Mesendoderm (in vitro differentiated cells): Measurements from ENCODE around the gene GHRL.

ENCODE experiments used
- DNase-seq: peaks from one replicate; pipeline ENCODE4 v3.0.0; 2013
- H2AK5ac ChIP-seq: 2 replicates; pipeline ENCODE4 v1.6.1; 2013; ENCODE audit warnings: low read length, inconsistent platforms
- H2BK120ac ChIP-seq: 2 replicates; pipeline ENCODE4 v1.6.1; 2013; ENCODE audit warnings: low read depth, mild to moderate bottlenecking, low read length, moderate library complexity, mixed read lengths
- H2BK15ac ChIP-seq: replicated peaks from 2 replicates; pipeline ENCODE4 v1.6.1; 2013; ENCODE audit warnings: low read depth, mild to moderate bottlenecking, moderate library complexity
- H2BK5ac ChIP-seq: 2 replicates; pipeline ENCODE4 v1.6.1; 2013; ENCODE audit warnings: low read length, inconsistent platforms
- H3K18ac ChIP-seq: 2 replicates; pipeline ENCODE4 v1.6.1; 2013; ENCODE audit warnings: mild to moderate bottlenecking, low read length, mixed read lengths
- H3K23ac ChIP-seq: one replicate; pipeline ENCODE4 v1.6.1; 2013; ENCODE audit warnings: low read length
- H3K27ac ChIP-seq: 2 replicates; pipeline ENCODE4 v1.5.1; 2013; ENCODE audit warnings: low read depth, mild to moderate bottlenecking, inconsistent platforms, low read length, moderate library complexity
- H3K27me3 ChIP-seq: 2 replicates; pipeline ENCODE4 v1.6.1; 2013; ENCODE audit warnings: low read length, control low read depth, mild to moderate bottlenecking, inconsistent platforms; ENCODE audit not compliant: insufficient read depth, poor library complexity
- H3K36me3 ChIP-seq: 2 replicates; pipeline ENCODE4 v1.6.1; 2013; ENCODE audit warnings: low read length, inconsistent platforms; ENCODE audit not compliant: control insufficient read depth, insufficient read depth
- H3K4ac ChIP-seq: one replicate; pipeline ENCODE4 v1.6.1; 2013; ENCODE audit warnings: low read depth, mild to moderate bottlenecking, low read length, moderate library complexity
- H3K4me1 ChIP-seq: 2 replicates; pipeline ENCODE4 v1.6.1; 2013; ENCODE audit warnings: low read depth, low read length, inconsistent platforms; ENCODE audit not compliant: control insufficient read depth
- H3K4me2 ChIP-seq: 2 replicates; pipeline ENCODE4 v1.6.1; 2013; ENCODE audit warnings: low read length
- H3K4me3 ChIP-seq: 2 replicates; pipeline ENCODE4 v1.5.1; 2013; ENCODE audit warnings: mild to moderate bottlenecking, low read length
- H3K56ac ChIP-seq: one replicate; pipeline ENCODE4 v1.6.1; 2013; ENCODE audit warnings: low read length
- H3K79me1 ChIP-seq: 2 replicates; pipeline ENCODE4 v1.6.1; 2013; ENCODE audit warnings: low read length, inconsistent platforms
- H3K79me2 ChIP-seq: 2 replicates; pipeline ENCODE4 v1.6.1; 2013; ENCODE audit warnings: mild to moderate bottlenecking, low read length; ENCODE audit not compliant: control insufficient read depth, insufficient read depth
- H3K9ac ChIP-seq: 2 replicates; pipeline ENCODE4 v1.6.1; 2013; ENCODE audit warnings: low read length, inconsistent platforms
- H4K5ac ChIP-seq: one replicate; pipeline ENCODE4 v1.6.1; 2013; ENCODE audit warnings: low read length
- H4K8ac ChIP-seq: one replicate; pipeline ENCODE4 v1.6.1; 2013; ENCODE audit warnings: low read depth, mild to moderate bottlenecking, control low read depth, low read length, moderate library complexity
- WGBS: extraction: QIAGEN DNeasy Blood & Tissue Kit; methylation state at CpG from one replicate; pipeline ENCODE4 v1.1.7; 2013; ENCODE audit warnings: low lambda C conversion rate, missing lambda C conversion rate; ENCODE audit not compliant: insufficient coverage; ENCODE audit errors: extremely low coverage; 5-methylcytosine and 5-hydroxymethylcytosine counted together

Gene GHRL

DNA sequence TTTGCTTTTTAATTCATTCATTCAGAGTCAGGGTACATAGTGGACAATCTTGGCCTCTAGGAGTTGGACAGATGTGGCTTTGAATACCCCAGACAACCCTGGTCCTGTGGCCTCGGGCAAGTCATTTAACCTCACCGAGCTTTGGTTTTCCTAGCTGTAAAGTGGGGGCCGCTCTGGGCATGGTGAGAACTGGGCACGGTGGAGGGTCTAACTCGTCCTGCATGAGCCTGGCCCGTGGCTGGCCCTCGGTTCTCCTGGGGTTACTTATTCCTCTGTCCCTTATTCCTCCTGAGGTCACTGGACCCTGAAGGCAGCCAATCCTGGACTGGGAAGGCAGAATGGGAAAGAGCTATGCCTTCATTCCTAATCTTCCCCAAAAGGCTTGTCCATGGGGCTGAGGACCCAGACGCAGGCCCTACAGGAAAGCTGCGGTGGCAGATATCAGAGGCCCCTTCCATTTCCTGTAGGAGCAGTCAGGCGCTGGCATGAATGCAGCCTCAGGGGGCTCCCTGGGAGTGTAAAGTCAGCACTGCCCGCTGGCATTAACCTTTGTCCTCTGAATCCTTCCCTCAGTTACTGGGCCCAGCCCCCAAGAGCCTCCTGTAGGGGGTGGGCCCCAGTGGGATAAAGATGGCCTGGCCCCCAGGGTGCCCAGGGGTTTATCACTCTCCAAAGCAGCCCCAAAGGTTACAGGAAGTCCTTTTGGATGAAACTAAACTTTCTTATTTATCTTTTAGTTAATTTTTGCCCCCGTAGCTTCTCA, 46.0 kb upstream of the GHRL start:
- Histone ChIP-seq H3K27ac (no peak overlapping the region), H3K4ac (no peak overlapping the region), H2BK5ac (no peak overlapping the region), H3K27me3 (no peaks in the 10 kb centered on the region), H3K23ac (peak overlapping the region; percentile 87), H3K9ac (no peak overlapping the region), H2AK5ac (no peak overlapping the region), H3K18ac (no peak overlapping the region), H3K56ac (no peak overlapping the region), H3K79me1 (no peaks in the 10 kb centered on the region), H2BK15ac (no peak overlapping the region), H3K4me2 (no peak overlapping the region), H3K4me1 (no peaks in the 10 kb centered on the region), H3K4me3 (no peak overlapping the region), H3K79me2 (no peaks in the 10 kb centered on the region), H3K36me3 (no peaks in the 10 kb centered on the region), H2BK120ac (no peak overlapping the region), H4K5ac (no peak overlapping the region), H4K8ac (no peak overlapping the region)
- WGBS = no CpG with 5 or more reads among the region's 12 CpGs
- DNase-seq = peak; percentile 11

GRCh38 chr3:10338164-10338470, 45.4 kb upstream of the GHRL start:
- no peaks in the 10 kb centered on the region for H3K27me3 ChIP-seq
- WGBS = no CpG with 5 or more reads among the region's 16 CpGs
- no peaks in the 10 kb centered on the region for H3K4me1 ChIP-seq
- no peak overlapping the region for H3K4ac ChIP-seq
- no peak overlapping the region for H3K9ac ChIP-seq
- no peak overlapping the region for H3K4me2 ChIP-seq
- no peaks in the 10 kb centered on the region for H3K79me1 ChIP-seq
- H2BK5ac ChIP-seq = no peak overlapping the region
- H4K8ac ChIP-seq = no peak overlapping the region
- no peak overlapping the region for H3K18ac ChIP-seq
- no peak overlapping the region for H3K4me3 ChIP-seq
- no peak for DNase-seq
- H3K79me2 ChIP-seq = no peaks in the 10 kb centered on the region
- no peak overlapping the region for H4K5ac ChIP-seq
- H3K56ac ChIP-seq = no peak overlapping the region
- H2AK5ac ChIP-seq = no peak overlapping the region
- no peak overlapping the region for H2BK15ac ChIP-seq
- no peak overlapping the region for H3K27ac ChIP-seq
- H3K36me3 ChIP-seq = no peaks in the 10 kb centered on the region
- H2BK120ac ChIP-seq = no peak overlapping the region
- H3K23ac ChIP-seq = no peak overlapping the region

DNA sequence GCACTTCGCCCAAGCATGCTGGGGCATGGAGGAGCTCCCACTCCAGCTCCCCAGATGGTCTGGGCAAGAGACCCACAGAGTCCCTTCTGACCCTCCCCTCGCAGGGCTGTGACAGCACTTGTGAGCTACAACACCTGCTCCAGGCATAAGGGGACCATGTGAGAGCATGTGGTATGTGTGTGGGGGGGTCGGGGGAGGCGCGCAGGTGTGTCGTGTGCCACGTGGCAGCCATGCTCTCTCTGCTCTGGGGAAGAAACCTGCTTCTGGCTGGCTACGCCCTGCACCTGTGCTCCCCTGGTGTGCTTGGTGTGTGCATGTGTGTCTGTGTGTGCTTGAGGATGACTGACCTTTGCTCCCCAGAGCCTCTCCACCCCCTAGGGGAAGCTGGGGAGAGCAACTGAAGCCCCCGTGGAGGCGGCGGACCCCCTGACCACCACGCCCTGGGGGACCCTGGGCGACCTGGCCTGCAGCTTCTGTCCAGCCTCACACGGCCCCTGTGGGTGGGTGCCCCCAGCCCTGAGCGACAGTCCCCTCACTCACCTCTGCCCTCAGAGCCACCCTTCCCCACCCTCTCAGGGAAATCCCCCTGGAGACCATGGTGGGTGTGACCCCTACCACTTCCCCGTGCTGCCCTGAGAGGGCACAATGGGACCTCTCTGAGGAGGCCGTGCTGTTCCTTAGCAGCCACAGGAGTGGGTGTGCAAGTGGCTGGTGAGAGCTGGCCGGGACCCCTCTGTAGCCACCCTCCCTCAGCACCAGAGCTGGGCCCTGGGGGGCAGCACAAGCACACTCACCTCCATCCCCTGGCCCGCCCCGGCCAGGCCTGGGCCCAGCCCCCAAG, 44.8 kb upstream of the GHRL start:
- no peak for DNase-seq
- WGBS = no CpG with 5 or more reads among the region's 20 CpGs

DNA sequence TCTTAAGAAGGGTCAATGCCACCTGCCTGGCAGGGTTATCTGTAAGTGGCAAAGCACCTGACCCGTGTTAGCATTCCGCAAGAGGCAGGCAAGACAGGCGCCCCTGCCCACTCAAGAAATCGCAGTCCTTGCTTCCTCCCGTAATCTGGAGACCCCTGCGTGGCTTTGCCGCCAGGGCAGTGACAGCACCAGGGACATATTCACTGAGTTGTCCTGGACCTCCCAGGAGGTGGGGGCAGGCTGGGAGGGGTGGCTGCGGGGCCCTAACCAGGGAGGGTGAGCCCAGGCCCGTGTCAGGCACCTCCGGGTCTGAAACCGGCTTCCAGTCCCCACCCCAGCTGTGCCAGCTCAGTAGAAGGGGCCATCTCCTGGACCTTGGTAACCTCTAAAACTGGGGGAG, 44.0 kb upstream of the GHRL start:
- H3K4me3 ChIP-seq = no peak overlapping the region
- H3K4me1 ChIP-seq = no peaks in the 10 kb centered on the region
- no peak overlapping the region for H2BK15ac ChIP-seq
- H4K5ac ChIP-seq = no peak overlapping the region
- WGBS = no CpG with 5 or more reads among the region's 11 CpGs
- no peaks in the 10 kb centered on the region for H3K36me3 ChIP-seq
- no peak overlapping the region for H2BK5ac ChIP-seq
- no peak overlapping the region for H3K27ac ChIP-seq
- H4K8ac ChIP-seq = no peak overlapping the region
- H3K56ac ChIP-seq = no peak overlapping the region
- no peak overlapping the region for H3K9ac ChIP-seq
- no peak overlapping the region for H2AK5ac ChIP-seq
- H3K23ac ChIP-seq = no peak overlapping the region
- H3K79me1 ChIP-seq = no peaks in the 10 kb centered on the region
- H3K79me2 ChIP-seq = no peaks in the 10 kb centered on the region
- H3K4ac ChIP-seq = no peak overlapping the region
- no peak for DNase-seq
- no peak overlapping the region for H3K18ac ChIP-seq
- H3K4me2 ChIP-seq = no peak overlapping the region
- no peaks in the 10 kb centered on the region for H3K27me3 ChIP-seq
- H2BK120ac ChIP-seq = no peak overlapping the region

More for the DNA sequence above, 44.8 kb upstream of the GHRL start:
- no peak overlapping the region for H3K18ac ChIP-seq
- no peak overlapping the region for H3K4me3 ChIP-seq
- H3K4me2 ChIP-seq = no peak overlapping the region
- H3K27ac ChIP-seq = no peak overlapping the region
- H4K8ac ChIP-seq = no peak overlapping the region
- H2BK5ac ChIP-seq = no peak overlapping the region
- H3K4me1 ChIP-seq = no peaks in the 10 kb centered on the region
- H2BK15ac ChIP-seq = no peak overlapping the region
- no peaks in the 10 kb centered on the region for H3K27me3 ChIP-seq
- no peak overlapping the region for H4K5ac ChIP-seq
- H3K9ac ChIP-seq = no peak overlapping the region
- no peaks in the 10 kb centered on the region for H3K79me2 ChIP-seq
- no peak overlapping the region for H2BK120ac ChIP-seq
- H3K79me1 ChIP-seq = no peaks in the 10 kb centered on the region
- no peak overlapping the region for H2AK5ac ChIP-seq
- H3K23ac ChIP-seq = no peak overlapping the region
- H3K4ac ChIP-seq = no peak overlapping the region
- no peaks in the 10 kb centered on the region for H3K36me3 ChIP-seq
- H3K56ac ChIP-seq = no peak overlapping the region

GRCh38 chr3:10335871-10336622, 43.3 kb upstream of the GHRL start:
- H4K5ac ChIP-seq = no peak overlapping the region
- no peaks in the 10 kb centered on the region for H3K27me3 ChIP-seq
- H2BK15ac ChIP-seq = no peak overlapping the region
- H4K8ac ChIP-seq = no peak overlapping the region
- no peak overlapping the region for H3K27ac ChIP-seq
- no peak for DNase-seq
- H2BK5ac ChIP-seq = no peak overlapping the region
- no peak overlapping the region for H3K18ac ChIP-seq
- no peaks in the 10 kb centered on the region for H3K79me1 ChIP-seq
- no peaks in the 10 kb centered on the region for H3K36me3 ChIP-seq
- no peaks in the 10 kb centered on the region for H3K79me2 ChIP-seq
- no peak overlapping the region for H3K4ac ChIP-seq
- H2BK120ac ChIP-seq = no peak overlapping the region
- no peak overlapping the region for H2AK5ac ChIP-seq
- no peak overlapping the region for H3K56ac ChIP-seq
- H3K23ac ChIP-seq = no peak overlapping the region
- no CpG with 5 or more reads among the region's 29 CpGs for WGBS
- H3K4me3 ChIP-seq = no peak overlapping the region
- H3K4me2 ChIP-seq = no peak overlapping the region
- no peak overlapping the region for H3K9ac ChIP-seq
- H3K4me1 ChIP-seq = no peaks in the 10 kb centered on the region
